ENCODE results near the gene SLC26A1. TPM values are rescaled to one million over a fixed set of nuclear protein-coding genes. Genes with fewer than 3 reads are reported as not detected.

The SLC26A1 gene
- total RNA-seq, 2 experiments from 2014 or later = not detected

DNA sequence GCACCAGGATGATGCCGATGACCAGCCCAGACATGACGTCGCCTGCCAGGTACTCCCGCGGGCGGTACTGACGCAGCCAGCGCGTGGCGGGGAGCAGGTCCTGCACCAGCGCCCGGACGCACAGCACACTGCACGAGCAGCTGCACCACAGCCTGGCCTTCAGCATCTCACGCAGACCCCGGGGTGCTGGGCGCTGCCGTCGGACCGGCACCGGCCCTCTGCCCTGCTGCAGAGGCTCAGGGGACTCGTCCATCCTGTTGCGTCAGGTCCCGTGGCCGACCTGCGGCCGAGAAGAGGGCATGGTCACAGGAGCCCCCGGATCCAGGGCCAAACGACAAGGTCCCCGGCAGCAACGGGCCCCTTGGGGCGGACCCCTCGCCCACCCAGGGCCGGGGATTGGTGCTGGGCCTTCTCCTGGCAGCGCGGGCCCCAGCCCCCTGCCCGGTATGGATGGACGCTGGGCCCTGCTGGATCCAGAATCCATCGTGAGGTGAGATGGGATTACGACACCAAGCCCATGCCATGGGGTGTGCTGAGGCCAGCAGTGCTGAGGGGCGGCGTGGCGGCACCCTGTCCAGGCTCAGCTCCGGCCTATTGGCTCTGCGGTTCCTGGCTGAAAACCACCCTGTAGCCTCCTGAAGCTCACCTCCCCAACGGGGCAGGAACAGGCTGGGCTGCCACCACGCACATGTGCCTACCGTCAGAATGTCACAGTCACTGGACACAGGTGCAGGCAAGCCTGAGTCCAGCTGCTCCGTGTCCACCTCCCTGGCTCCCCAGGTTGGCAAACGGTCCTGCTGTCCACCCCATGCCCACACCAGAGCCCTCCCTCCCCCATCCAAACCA, 1.5 kb downstream of the SLC26A1 start:
- H3K4me1 Mint-ChIP-seq (ENCODE audit: low read depth) = peaks cover under 1% of the 10 kb centered on the region
- DNase-seq = no peak

DNA sequence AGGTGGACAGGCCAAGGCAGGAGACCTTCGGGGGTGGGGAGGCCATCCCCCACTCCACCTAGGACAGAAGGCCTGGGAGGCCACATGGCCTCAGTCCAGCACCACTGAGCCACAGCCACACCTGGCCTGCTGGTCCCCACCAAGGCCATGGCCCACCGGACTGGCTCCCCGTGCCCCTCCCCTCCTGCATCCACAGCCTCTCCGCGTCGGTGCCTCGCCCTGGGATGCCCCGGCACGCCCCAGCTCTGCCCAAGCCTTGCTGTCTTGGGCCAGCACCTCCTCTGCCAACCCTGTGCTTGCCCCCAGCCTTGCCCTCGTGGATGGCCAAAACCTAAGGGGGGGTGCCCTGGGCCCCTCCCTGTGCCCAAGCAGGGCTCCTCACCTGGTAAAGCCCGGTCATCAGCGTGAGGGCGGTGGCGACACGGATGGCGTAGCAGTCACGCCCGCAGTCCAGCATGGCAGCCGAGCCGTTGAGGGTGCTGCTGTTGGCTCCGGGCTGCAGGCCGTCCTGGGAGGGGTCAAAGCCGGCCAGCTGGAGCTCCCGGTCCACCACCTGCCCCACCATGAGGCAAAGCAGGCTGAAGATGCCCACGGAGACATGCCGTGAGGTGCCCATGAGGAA, 2.3 kb downstream of the SLC26A1 start:
- H3K36me3 ChIP-seq (ENCODE audit: insufficient read depth, low read length) = peaks cover 6% of the 10 kb centered on the region
- no peak overlapping the region for H3K27ac Mint-ChIP-seq
- DNase-seq (no peak), ATAC-seq (ENCODE audit: poor library complexity) (no peak)
- intact Hi-C loops (cut with DNase I, micrococcal nuclease) = no loop called here
- no peaks in the 10 kb centered on the region for H3K27me3 Mint-ChIP-seq
- ChIA-PET POLR2A (no interaction called here), CTCF (no interaction called here)
- H3K4me3 ChIP-seq (ENCODE audit: low read length) = no peak overlapping the region
- H3K4me1 ChIP-seq (ENCODE audit: insufficient read depth, low read length) = peaks cover 22% of the 10 kb centered on the region
- no peaks in the 10 kb centered on the region for H3K9me3 ChIP-seq (ENCODE audit: control insufficient read depth in 1 of 2, insufficient read depth in 1 of 2, low read length in 2 of 2)
- H3K4me1 Mint-ChIP-seq (ENCODE audit: low read depth) = peaks cover 8% of the 10 kb centered on the region
- H3K36me3 Mint-ChIP-seq (ENCODE audit: low read depth) = no peaks in the 10 kb centered on the region
- H3K9me3 Mint-ChIP-seq = no peaks in the 10 kb centered on the region
- H3K4me3 Mint-ChIP-seq = no peak overlapping the region
- H3K27ac ChIP-seq (ENCODE audit: low read depth in 1 of 2, low read length in 2 of 2) = no peak overlapping the region
- TF ChIP-seq, protein P1, sequence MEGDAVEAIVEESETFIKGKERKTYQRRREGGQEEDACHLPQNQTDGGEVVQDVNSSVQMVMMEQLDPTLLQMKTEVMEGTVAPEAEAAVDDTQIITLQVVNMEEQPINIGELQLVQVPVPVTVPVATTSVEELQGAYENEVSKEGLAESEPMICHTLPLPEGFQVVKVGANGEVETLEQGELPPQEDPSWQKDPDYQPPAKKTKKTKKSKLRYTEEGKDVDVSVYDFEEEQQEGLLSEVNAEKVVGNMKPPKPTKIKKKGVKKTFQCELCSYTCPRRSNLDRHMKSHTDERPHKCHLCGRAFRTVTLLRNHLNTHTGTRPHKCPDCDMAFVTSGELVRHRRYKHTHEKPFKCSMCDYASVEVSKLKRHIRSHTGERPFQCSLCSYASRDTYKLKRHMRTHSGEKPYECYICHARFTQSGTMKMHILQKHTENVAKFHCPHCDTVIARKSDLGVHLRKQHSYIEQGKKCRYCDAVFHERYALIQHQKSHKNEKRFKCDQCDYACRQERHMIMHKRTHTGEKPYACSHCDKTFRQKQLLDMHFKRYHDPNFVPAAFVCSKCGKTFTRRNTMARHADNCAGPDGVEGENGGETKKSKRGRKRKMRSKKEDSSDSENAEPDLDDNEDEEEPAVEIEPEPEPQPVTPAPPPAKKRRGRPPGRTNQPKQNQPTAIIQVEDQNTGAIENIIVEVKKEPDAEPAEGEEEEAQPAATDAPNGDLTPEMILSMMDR (IDR thresholded peaks at IDR 0.05) = no peak
- no peaks in the 10 kb centered on the region for H3K27me3 ChIP-seq (ENCODE audit: control insufficient read depth in 1 of 2, insufficient read depth in 2 of 2, low read length in 2 of 2)

More for the DNA sequence above, 1.5 kb downstream of the SLC26A1 start:
- Histone ChIP-seq H3K27me3 (ENCODE audit: control insufficient read depth in 1 of 2, insufficient read depth in 2 of 2, low read length in 2 of 2) (no peaks in the 10 kb centered on the region), H3K27ac (ENCODE audit: low read depth in 1 of 2, low read length in 2 of 2) (no peak overlapping the region), H3K4me1 (ENCODE audit: insufficient read depth, low read length) (peaks cover 14% of the 10 kb centered on the region), H3K36me3 (ENCODE audit: insufficient read depth, low read length) (peaks cover 6% of the 10 kb centered on the region), H3K4me3 (ENCODE audit: low read length) (no peak overlapping the region), H3K9me3 (ENCODE audit: control insufficient read depth in 1 of 2, insufficient read depth in 1 of 2, low read length in 2 of 2) (no peaks in the 10 kb centered on the region)
- TF ChIP-seq, protein P1 (IDR thresholded peaks at IDR 0.05) = no peak
- Mint-ChIP-seq H3K4me3 (no peak overlapping the region), H3K36me3 (ENCODE audit: low read depth) (no peaks in the 10 kb centered on the region), H3K27me3 (no peaks in the 10 kb centered on the region), H3K27ac (no peak overlapping the region), H3K9me3 (no peaks in the 10 kb centered on the region)
- ChIA-PET CTCF (no interaction called here), POLR2A (no interaction called here)
- ATAC-seq (ENCODE audit: poor library complexity) = no peak
- intact Hi-C loops (cut with DNase I, micrococcal nuclease) = no loop called here

DNA sequence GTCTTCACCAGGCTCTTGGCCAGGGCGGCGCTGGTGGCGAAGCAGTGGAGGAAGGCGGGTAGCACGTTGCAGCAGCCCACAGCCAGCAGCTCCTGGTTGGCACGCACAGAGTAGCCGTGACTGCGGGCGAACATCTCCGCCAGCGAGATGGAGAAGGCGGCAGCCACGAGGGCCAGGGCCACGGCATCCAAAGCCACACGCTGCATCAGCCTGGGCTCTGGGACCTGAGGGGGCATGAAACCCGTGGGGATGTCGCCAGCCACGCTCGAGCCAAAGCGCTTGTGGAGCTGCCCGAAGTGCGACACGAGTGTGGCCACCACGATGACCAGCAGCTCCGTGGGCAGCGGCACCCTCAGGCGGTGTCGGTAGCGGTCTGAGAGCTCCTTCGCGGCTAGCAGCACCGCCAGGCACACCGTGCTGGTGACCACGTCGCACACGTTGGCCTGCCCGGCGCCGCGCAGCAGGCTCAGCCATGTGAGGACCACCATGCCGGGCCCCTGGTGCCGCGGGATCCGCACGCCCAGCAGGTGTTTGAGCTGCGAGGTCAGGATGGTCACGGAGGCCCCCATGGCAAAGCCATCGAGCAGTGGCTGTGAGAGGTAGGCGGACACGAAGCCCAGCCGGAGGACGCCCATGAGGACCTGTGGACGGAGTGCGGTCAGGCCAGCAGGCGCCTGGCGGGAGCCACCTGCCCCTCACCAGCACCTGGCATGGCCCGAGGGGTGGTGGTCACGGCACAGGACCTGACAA, 3.3 kb downstream of the SLC26A1 start:
- DNase-seq (no peak), ATAC-seq (ENCODE audit: poor library complexity) (no peak)
- TF ChIP-seq, protein P1 (IDR thresholded peaks at IDR 0.05) = no peak
- no peaks in the 10 kb centered on the region for H3K36me3 Mint-ChIP-seq (ENCODE audit: low read depth)
- H3K27me3 ChIP-seq (ENCODE audit: control insufficient read depth in 1 of 2, insufficient read depth in 2 of 2, low read length in 2 of 2) = no peaks in the 10 kb centered on the region
- H3K27ac Mint-ChIP-seq = no peak overlapping the region
- peaks cover 30% of the 10 kb centered on the region for H3K4me1 ChIP-seq (ENCODE audit: insufficient read depth, low read length)
- no peaks in the 10 kb centered on the region for H3K9me3 Mint-ChIP-seq
- ChIA-PET CTCF (no interaction called here), POLR2A (no interaction called here)
- peaks cover 18% of the 10 kb centered on the region for H3K4me1 Mint-ChIP-seq (ENCODE audit: low read depth)
- H3K4me3 Mint-ChIP-seq = no peak overlapping the region
- peaks cover 6% of the 10 kb centered on the region for H3K36me3 ChIP-seq (ENCODE audit: insufficient read depth, low read length)
- no peak overlapping the region for H3K27ac ChIP-seq (ENCODE audit: low read depth in 1 of 2, low read length in 2 of 2)
- no peak overlapping the region for H3K4me3 ChIP-seq (ENCODE audit: low read length)
- H3K27me3 Mint-ChIP-seq = no peaks in the 10 kb centered on the region
- no peaks in the 10 kb centered on the region for H3K9me3 ChIP-seq (ENCODE audit: control insufficient read depth in 1 of 2, insufficient read depth in 1 of 2, low read length in 2 of 2)
- intact Hi-C loops (cut with DNase I, micrococcal nuclease) = loop anchor here (5.0 to 10.0 kb wide), 3 partner anchors 58 to 745 kb away; partner anchors contain the start of genes GAK (in 2 of the 2), TMEM175 (in 2 of the 2), ATP5ME (in 1 of the 2) and MYL5 (in 1 of the 2)

Data from CD4-positive, alpha-beta T cell (primary cell).